NCI-H1105 (cell line): Measurements from ENCODE around the gene NR2C2AP.
"Not testable (repeated sequence)": the region's sequence is repeated elsewhere in the genome, so short reads cannot be mapped to it uniquely, and the experiment has no call there.

Experiments
- DNase-seq: peaks from one replicate; lab custom pipeline; 2025; lab: John Stamatoyannopoulos, UW

NR2C2AP gene

DNA sequence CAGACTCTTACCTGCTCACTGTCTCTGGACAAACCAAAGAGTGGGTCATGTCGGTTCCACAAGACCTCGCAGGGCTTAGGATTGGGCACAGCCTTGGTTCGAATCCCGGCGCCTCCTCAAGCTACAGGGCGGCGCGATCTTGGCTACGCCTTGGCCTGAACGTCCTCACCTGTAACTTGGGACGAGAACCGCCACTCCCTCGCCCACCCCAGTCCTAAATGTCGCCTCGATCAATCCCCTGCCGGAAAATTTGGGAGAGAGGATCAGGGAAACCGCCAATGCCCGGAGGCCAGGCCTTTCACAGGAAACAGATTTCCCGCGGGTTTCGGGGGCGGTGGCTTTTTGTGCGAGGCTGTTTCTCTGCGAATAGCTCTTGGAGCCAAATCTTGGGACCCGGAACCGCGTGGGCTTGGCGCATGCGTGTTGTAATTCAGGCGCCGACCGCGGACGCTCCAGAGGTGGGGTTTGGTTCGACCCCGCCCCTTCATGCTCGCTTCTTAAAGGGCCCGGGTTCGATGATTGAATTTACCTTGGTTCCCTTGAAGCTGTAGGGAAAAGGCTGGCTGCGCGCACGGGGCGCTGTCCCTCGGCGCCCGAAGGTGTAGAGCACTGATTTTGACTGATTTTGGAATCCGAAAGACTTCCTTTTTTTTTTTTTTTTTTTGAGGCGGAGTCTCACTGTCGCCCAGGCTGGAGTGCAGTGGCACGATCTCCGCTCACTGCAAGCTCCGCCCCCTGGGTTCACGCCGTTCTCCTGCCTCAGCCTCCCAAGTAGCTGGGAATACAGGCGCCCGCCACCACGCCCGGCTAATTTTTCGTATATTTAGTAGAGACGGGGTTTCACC, at the start of gene NR2C2AP:
Gene NR2C2AP, minus strand, starts transcription at position 403 of the 845 bp plus-strand sequence. Its CDS starts 354 bp downstream, at position 49.
- peak; percentile 87 for DNase-seq

- DNase-seq, result no peak
Observed at GRCh38 chr19:19250196-19250801, 47.1 kb upstream of the NR2C2AP start.

DNA sequence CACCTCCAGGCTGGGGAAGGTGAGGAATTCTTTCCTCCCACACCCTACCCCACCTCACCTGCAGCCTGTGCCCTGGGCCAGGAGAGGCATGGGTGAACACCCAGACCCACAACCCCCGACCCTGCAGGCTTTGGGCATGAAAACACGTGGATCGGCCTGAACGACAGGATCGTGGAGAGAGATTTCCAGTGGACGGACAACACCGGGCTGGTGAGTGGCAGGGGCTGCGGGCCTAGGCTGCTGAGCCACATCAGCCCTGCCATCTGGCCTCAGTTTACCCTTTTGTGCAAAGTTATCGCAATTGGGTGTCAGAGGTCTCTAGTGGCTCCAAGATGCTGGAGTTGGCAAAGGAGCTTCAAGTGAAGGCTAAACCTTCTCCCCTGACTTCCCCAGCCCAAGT, 37.3 kb upstream of the NR2C2AP start:
- no peak for DNase-seq

DNA sequence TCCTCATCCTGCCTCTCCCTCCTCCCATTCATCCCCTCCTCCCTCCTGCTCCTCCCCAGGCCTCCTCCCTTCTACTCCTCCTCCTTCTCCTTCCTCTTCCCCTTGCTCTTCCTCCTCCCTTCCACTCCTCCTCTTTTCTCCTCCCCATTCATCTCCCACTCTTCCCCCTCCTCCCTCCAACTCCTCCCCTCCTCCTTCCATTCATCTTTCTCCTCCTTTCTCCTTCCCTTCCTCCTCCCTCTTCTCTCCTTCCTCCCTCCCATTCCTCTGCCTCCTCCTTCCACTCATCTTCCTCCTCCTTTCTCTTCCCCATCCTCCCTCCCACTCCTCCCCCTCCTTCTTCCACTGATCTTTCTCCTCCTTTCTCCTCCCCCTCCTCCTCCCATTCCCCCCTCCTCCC, 36.5 kb upstream of the NR2C2AP start:
- no peak for DNase-seq

DNA sequence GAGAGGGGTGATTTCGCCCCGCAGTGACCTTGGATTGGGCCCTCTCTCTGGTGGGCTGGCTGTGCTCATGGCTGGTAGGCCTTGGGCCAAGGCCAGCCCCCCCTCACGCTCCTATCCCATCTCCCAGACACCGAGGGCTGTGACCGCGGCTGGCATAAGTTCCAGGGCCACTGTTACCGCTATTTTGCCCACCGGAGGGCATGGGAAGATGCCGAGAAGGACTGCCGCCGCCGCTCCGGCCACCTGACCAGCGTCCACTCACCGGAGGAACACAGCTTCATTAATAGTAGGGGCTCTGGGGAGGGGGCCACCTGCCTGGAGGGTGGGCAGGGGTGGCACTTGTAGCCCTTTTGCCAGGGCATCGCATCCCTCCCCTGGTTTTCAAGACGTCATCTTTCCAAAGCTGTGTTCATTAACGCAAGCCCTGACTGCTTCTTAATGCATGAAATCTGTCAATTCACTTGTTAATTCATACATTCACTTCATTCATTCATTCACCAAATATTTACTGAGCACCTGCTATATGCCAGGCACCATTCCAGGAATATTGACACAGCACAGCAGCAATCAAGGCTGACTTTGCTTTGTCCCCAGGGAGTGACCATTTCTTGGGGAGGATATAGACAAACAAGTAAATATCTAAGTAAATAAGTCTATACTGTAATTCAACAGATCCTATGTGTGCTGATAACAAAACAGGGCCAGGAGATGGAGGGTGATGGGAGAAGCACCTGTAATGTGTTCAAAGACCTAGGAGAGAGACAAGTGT, 35.1 kb upstream of the NR2C2AP start:
- DNase-seq, result no peak

DNA sequence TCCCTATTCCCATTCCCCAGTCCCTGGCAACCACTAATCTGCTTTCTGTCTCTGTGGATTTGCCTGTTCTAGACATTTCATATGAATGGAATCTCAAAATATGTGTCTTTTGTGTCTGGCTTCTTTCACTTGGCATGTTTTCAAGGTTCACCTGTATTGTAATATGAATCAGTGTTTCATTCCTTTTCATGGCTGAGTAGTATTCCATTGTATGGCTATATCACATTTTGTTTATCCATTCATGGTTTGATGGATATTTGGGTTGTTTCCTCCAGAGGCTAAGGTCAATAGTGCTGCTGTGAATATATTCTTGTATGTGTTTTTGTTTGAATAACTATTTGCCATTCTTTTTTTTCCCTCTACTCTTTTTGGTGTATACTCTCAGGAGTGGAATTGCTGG, 33.0 kb upstream of the NR2C2AP start:
- DNase-seq, result no peak

GRCh38 chr19:19234220-19234816, 31.1 kb upstream of the NR2C2AP start:
- DNase-seq, result no peak

GRCh38 chr19:19232261-19232721, 29.1 kb upstream of the NR2C2AP start:
- DNase-seq, result no peak

DNA sequence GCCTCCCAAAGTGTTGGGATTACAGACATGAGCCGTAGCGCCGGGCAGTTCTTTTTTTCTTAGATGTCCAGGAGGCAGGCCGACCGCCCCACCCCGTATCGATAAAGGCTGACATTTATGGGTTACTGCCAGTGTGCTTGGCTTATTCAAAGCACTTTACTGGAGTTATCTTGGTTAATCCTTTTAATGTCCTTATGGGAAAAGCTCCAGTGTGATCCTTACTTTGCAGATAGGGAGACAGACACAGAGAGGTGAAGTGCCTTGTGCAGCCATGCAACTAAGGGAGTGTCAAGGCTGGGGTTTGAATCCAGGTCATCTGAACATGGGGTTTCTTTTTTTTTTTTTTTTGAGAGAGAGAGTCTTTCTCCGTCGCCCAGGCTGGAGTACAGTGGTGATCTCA, 27.8 kb upstream of the NR2C2AP start:
- DNase-seq, result no peak

GRCh38 chr19:19229701-19230100, 26.5 kb upstream of the NR2C2AP start:
- no peak for DNase-seq

- no peak for DNase-seq
Observed at GRCh38 chr19:19227217-19227616, 24.0 kb upstream of the NR2C2AP start.

DNA sequence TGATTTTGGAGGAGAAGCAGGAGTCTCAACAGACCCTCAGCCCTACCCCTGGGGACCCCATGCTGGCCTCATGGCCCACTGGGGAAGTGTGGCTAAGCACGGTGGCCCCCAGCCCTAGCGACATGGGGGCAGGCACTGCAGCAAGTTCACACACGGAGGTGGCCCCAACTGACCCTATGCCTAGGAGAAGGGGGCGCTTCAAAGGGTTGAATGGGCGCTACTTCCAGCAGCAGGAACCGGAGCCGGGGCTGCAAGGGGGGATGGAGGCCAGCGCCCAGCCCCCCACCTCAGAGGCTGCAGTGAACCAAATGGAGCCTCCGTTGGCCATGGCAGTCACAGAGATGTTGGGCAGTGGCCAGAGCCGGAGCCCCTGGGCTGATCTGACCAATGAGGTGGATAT, 23.4 kb upstream of the NR2C2AP start:
- no peak for DNase-seq

GRCh38 chr19:19226204-19226603, 23.0 kb upstream of the NR2C2AP start:
- DNase-seq, result no peak

GRCh38 chr19:19224852-19225494, 21.8 kb upstream of the NR2C2AP start:
- peak; percentile 80 for DNase-seq

DNA sequence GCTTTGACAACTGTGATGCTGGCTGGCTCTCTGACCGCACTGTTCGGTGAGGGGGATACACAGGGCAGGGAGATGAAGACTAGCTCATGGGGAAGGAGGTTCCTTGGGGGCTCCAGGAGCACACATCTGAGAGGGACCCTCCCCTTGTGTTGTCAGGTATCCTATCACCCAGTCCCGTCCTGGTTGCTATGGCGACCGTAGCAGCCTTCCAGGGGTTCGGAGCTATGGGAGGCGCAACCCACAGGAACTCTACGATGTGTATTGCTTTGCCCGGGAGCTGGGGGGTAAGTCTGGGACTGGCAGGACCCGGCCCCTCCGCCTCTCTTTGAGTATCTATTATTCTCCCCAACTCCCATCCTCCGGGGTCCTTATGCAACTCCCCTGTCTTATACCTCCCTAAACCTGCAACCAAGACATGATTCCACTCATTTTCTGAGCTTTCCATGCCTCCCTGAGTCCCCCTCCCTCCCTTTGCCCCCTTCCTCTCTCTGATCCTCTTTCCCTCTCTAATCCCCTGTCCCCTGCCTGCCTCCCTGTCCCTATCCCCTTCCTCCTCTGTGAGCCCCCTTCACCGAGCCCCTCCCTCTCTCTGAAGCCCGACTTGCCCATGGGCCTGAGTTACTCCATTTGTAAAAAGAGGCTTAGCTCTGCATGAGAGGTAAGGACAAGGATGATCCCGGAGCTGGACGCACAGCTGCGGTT, 21.1 kb upstream of the NR2C2AP start:
- DNase-seq, result no peak

DNA sequence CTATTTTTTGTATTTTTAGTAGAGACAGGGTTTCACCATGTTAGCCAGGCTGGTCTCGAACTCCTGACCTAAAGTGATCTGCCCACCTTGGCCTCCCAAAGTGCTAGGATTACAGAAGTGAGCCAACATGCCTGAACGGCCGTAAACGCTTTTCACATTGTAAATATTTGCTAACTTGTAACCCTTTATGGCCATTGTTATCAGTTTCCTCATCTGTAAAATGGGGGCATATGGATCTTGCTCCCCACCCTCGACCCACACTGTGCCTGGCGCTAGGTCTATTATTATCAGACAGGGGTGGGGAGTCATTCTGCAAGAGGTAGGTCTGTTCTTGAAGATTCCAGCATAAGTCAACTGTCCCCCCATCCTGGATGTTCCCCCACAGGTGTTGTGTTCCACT, 20.4 kb upstream of the NR2C2AP start:
- DNase-seq, result no peak

GRCh38 chr19:19223060-19223459, 19.8 kb upstream of the NR2C2AP start:
- DNase-seq, result no peak

DNA sequence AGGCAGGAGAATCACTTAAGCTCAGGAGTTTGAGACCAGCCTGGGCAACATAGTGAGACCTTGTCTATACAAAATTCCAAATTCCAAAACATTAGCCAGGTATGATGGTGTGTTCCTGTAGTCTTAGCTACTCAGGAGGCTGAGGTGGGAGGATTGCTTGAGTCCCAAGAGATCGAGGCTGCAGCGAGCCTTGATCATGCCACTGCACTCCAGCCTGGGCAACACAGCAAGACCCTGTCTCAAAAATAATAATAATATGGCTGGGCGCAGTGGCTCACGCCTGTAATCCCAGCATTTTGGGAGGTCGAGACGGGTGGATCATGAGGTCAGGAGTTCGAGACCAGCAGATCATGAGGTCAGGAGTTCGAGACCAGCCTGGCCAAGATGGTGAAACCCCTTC, 17.8 kb upstream of the NR2C2AP start:
- DNase-seq, result not testable (repeated sequence)

DNA sequence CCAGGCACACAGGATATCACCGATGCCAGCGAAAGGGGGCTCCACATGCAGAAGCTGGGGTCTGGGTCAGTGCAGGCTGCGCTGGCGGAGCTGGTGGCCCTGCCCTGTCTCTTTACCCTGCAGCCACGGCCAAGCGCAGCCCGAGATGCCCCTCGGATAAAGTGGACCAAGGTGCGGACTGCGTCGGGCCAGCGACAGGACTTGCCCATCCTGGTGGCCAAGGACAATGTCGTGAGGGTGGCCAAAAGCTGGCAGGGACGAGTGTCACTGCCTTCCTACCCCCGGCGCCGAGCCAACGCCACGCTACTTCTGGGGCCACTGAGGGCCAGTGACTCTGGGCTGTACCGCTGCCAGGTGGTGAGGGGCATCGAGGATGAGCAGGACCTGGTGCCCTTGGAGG, 15.7 kb upstream of the NR2C2AP start:
- DNase-seq, result no peak

- DNase-seq, result no peak
Observed at GRCh38 chr19:19217099-19217498, 13.9 kb upstream of the NR2C2AP start.

- DNase-seq, result no peak
Observed at GRCh38 chr19:19215792-19216191, 12.6 kb upstream of the NR2C2AP start.
